Activated naive CD8-positive, alpha-beta T cell treated with anti-CD3 and anti-CD28 coated beads, Interleukin-2, amount 10 ng/mL, durations not matched to agents 7 days and 5 days (primary cell): ENCODE results near the gene PPP4R4. TPM values are rescaled to one million over a fixed set of nuclear protein-coding genes. Genes with fewer than 3 reads are reported as not detected.

Experiments
- ATAC-seq: fragments of 150-1000 bp; cut with Tn5 transposase; one replicate; pipeline ENCODE4 v1.10.0; 2021; ENCODE audit warnings: low read depth, moderate library complexity
- POLR2A ChIA-PET: fragments of 350-600 bp; sonication (Branson Sonifier 250); formaldehyde crosslinking; loops from one replicate; lab custom pipeline; 2021; ENCODE audit warnings: antibody characterized with exemption; lab: Charles Lee
- DNase-seq: peaks from one replicate; pipeline ENCODE4 v3.0.0; 2021
- H3K27ac Mint-ChIP-seq: one replicate; pipeline ENCODE4 v1.8.0; 2022; ENCODE audit warnings: mild to moderate bottlenecking, mixed read lengths
- H3K27me3 Mint-ChIP-seq: one replicate; pipeline ENCODE4 v1.8.0; 2022; ENCODE audit warnings: mild to moderate bottlenecking, moderate library complexity, mixed read lengths
- H3K36me3 Mint-ChIP-seq: one replicate; pipeline ENCODE4 v1.8.0; 2021; ENCODE audit warnings: mild to moderate bottlenecking, mixed read lengths
- H3K4me1 Mint-ChIP-seq: one replicate; pipeline ENCODE4 v1.8.0; 2021; ENCODE audit warnings: mixed read lengths
- H3K4me3 Mint-ChIP-seq: one replicate; pipeline ENCODE4 v1.8.0; 2022; ENCODE audit warnings: mild to moderate bottlenecking, moderate library complexity, mixed read lengths
- H3K9me3 Mint-ChIP-seq: one replicate; pipeline ENCODE4 v1.8.0; 2021; ENCODE audit warnings: mixed read lengths
- total RNA-seq, 2 experiments: library from RNA; stranded (reverse); gene quantifications; one replicate each; pipeline ENCODE4 v1.2.3, GENCODE V29; 2021

PPP4R4 gene
- total RNA-seq, 2 experiments from 2014 or later, result 0.47 to 0.57 TPM

- Mint-ChIP-seq H3K9me3 (peaks cover 2% of the 10 kb centered on the region), H3K27me3 (peaks cover 10% of the 10 kb centered on the region), H3K27ac (no peak overlapping the region), H3K36me3 (no peaks in the 10 kb centered on the region), H3K4me1 (peaks cover 24% of the 10 kb centered on the region), H3K4me3 (no peak overlapping the region)
- POLR2A ChIA-PET, result no interaction called here
- no peak for DNase-seq
- no peak for ATAC-seq
These were observed 16.9 kb upstream of the PPP4R4 start for GRCh38 chr14:94157197-94157596.

- no peaks in the 10 kb centered on the region for H3K36me3 Mint-ChIP-seq
- H3K9me3 Mint-ChIP-seq, result peaks cover 2% of the 10 kb centered on the region
- DNase-seq, result no peak
- peak; percentile 86 for ATAC-seq
- no peak overlapping the region for H3K27ac Mint-ChIP-seq
- peaks cover 26% of the 10 kb centered on the region for H3K4me1 Mint-ChIP-seq
- H3K27me3 Mint-ChIP-seq, result peaks cover 4% of the 10 kb centered on the region
- peak overlapping the region; percentile 47 for H3K4me3 Mint-ChIP-seq
- POLR2A ChIA-PET, result no interaction called here
These were observed 15.8 kb upstream of the PPP4R4 start for GRCh38 chr14:94158239-94158883.

GRCh38 chr14:94161058-94161457 is 13.1 kb upstream of the PPP4R4 start:
- Mint-ChIP-seq H3K27me3 (peaks cover 3% of the 10 kb centered on the region), H3K27ac (peak overlapping the region; percentile 59), H3K9me3 (peaks cover 2% of the 10 kb centered on the region), H3K4me3 (no peak overlapping the region), H3K4me1 (peaks cover 26% of the 10 kb centered on the region), H3K36me3 (no peaks in the 10 kb centered on the region)
- DNase-seq, result no peak
- POLR2A ChIA-PET, result interaction anchor here (0.8 kb wide), 1 partner anchor 8 kb away, joined by 3 read pairs; no protein-coding TSS in a partner anchor
- peak; percentile 23 for ATAC-seq

- H3K27ac Mint-ChIP-seq, result no peak overlapping the region
- DNase-seq, result no peak
- peaks cover 2% of the 10 kb centered on the region for H3K9me3 Mint-ChIP-seq
- no peak for ATAC-seq
- H3K27me3 Mint-ChIP-seq, result peaks cover 3% of the 10 kb centered on the region
- peaks cover 26% of the 10 kb centered on the region for H3K4me1 Mint-ChIP-seq
- no peaks in the 10 kb centered on the region for H3K36me3 Mint-ChIP-seq
- POLR2A ChIA-PET, result interaction anchor here (1.0 kb wide), 1 partner anchor 13 kb away, joined by 3 read pairs; no protein-coding TSS in a partner anchor
- H3K4me3 Mint-ChIP-seq, result no peak overlapping the region
These were observed 12.1 kb upstream of the PPP4R4 start for GRCh38 chr14:94161981-94162380.

GRCh38 chr14:94162466-94162865 is 11.7 kb upstream of the PPP4R4 start:
- no peaks in the 10 kb centered on the region for H3K27me3 Mint-ChIP-seq
- DNase-seq, result no peak
- no peaks in the 10 kb centered on the region for H3K36me3 Mint-ChIP-seq
- H3K4me1 Mint-ChIP-seq, result peaks cover 26% of the 10 kb centered on the region
- no peak for ATAC-seq
- POLR2A ChIA-PET, result interaction anchor here (1.0 kb wide), 1 partner anchor 12 kb away, joined by 3 read pairs; no protein-coding TSS in a partner anchor
- H3K9me3 Mint-ChIP-seq, result peaks cover 2% of the 10 kb centered on the region
- no peak overlapping the region for H3K27ac Mint-ChIP-seq
- H3K4me3 Mint-ChIP-seq, result no peak overlapping the region

- DNase-seq (no peak), ATAC-seq (no peak)
- peaks cover 14% of the 10 kb centered on the region for H3K4me1 Mint-ChIP-seq
- H3K27me3 Mint-ChIP-seq, result no peaks in the 10 kb centered on the region
- peaks cover 2% of the 10 kb centered on the region for H3K9me3 Mint-ChIP-seq
- no peak overlapping the region for H3K4me3 Mint-ChIP-seq
- H3K36me3 Mint-ChIP-seq, result no peaks in the 10 kb centered on the region
- no peak overlapping the region for H3K27ac Mint-ChIP-seq
- POLR2A ChIA-PET, result no interaction called here
These were observed 10.3 kb upstream of the PPP4R4 start for GRCh38 chr14:94163796-94164195.

- DNase-seq (no peak), ATAC-seq (no peak)
- Mint-ChIP-seq H3K36me3 (no peaks in the 10 kb centered on the region), H3K4me1 (peaks cover 12% of the 10 kb centered on the region), H3K27ac (no peak overlapping the region), H3K9me3 (peaks cover 2% of the 10 kb centered on the region), H3K27me3 (peaks cover 5% of the 10 kb centered on the region), H3K4me3 (no peak overlapping the region)
- POLR2A ChIA-PET, result no interaction called here
These were observed 9.3 kb upstream of the PPP4R4 start for GRCh38 chr14:94164685-94165431.

- DNase-seq (no peak), ATAC-seq (no peak)
- Mint-ChIP-seq H3K4me1 (peaks cover 12% of the 10 kb centered on the region), H3K27me3 (peaks cover 5% of the 10 kb centered on the region), H3K4me3 (no peak overlapping the region), H3K36me3 (no peaks in the 10 kb centered on the region), H3K9me3 (no peaks in the 10 kb centered on the region), H3K27ac (no peak overlapping the region)
- POLR2A ChIA-PET, result no interaction called here
These were observed 8.4 kb upstream of the PPP4R4 start for GRCh38 chr14:94165744-94166143.

- POLR2A ChIA-PET, result no interaction called here
- Mint-ChIP-seq H3K27me3 (peaks cover 33% of the 10 kb centered on the region), H3K27ac (no peak overlapping the region), H3K9me3 (no peaks in the 10 kb centered on the region), H3K4me3 (no peak overlapping the region), H3K36me3 (peaks cover 1% of the 10 kb centered on the region), H3K4me1 (peaks cover 8% of the 10 kb centered on the region)
- DNase-seq (no peak), ATAC-seq (no peak)
These were observed 4.0 kb upstream of the PPP4R4 start for GRCh38 chr14:94170136-94170535.

GRCh38 chr14:94171208-94171607 is 2.9 kb upstream of the PPP4R4 start:
- H3K9me3 Mint-ChIP-seq, result no peaks in the 10 kb centered on the region
- DNase-seq (no peak), ATAC-seq (no peak)
- no peak overlapping the region for H3K27ac Mint-ChIP-seq
- H3K4me1 Mint-ChIP-seq, result peaks cover 15% of the 10 kb centered on the region
- H3K36me3 Mint-ChIP-seq, result peaks cover 1% of the 10 kb centered on the region
- no peak overlapping the region for H3K4me3 Mint-ChIP-seq
- POLR2A ChIA-PET, result no interaction called here
- peaks cover 43% of the 10 kb centered on the region for H3K27me3 Mint-ChIP-seq

GRCh38 chr14:94172545-94172944 is 1.6 kb upstream of the PPP4R4 start:
- H3K27ac Mint-ChIP-seq, result no peak overlapping the region
- DNase-seq (no peak), ATAC-seq (no peak)
- H3K4me1 Mint-ChIP-seq, result peaks cover 15% of the 10 kb centered on the region
- peaks cover 54% of the 10 kb centered on the region for H3K27me3 Mint-ChIP-seq
- H3K9me3 Mint-ChIP-seq, result no peaks in the 10 kb centered on the region
- H3K36me3 Mint-ChIP-seq, result peaks cover 1% of the 10 kb centered on the region
- POLR2A ChIA-PET, result no interaction called here
- no peak overlapping the region for H3K4me3 Mint-ChIP-seq

- H3K4me3 Mint-ChIP-seq, result peak overlapping the region; percentile 79
- ATAC-seq (no peak), DNase-seq (peak; percentile 36)
- H3K27ac Mint-ChIP-seq, result no peak overlapping the region
- no peaks in the 10 kb centered on the region for H3K9me3 Mint-ChIP-seq
- H3K4me1 Mint-ChIP-seq, result peaks cover 15% of the 10 kb centered on the region
- peaks cover 55% of the 10 kb centered on the region for H3K27me3 Mint-ChIP-seq
- POLR2A ChIA-PET, result interaction anchor here (0.6 kb wide), 1 partner anchor 36 kb away, joined by 3 read pairs; no protein-coding TSS in a partner anchor
- peaks cover 1% of the 10 kb centered on the region for H3K36me3 Mint-ChIP-seq
These were observed 644 bp upstream of the PPP4R4 start for GRCh38 chr14:94173471-94173884.

GRCh38 chr14:94174604-94175010 is 485 bp downstream of the PPP4R4 start:
- Mint-ChIP-seq H3K4me1 (peaks cover 15% of the 10 kb centered on the region), H3K4me3 (peak overlapping the region; percentile 77), H3K27me3 (peaks cover 58% of the 10 kb centered on the region), H3K9me3 (no peaks in the 10 kb centered on the region), H3K36me3 (peaks cover 1% of the 10 kb centered on the region), H3K27ac (no peak overlapping the region)
- no peak for DNase-seq
- POLR2A ChIA-PET, result interaction anchor here (0.7 kb wide), 1 partner anchor 13 kb away, joined by 3 read pairs; no protein-coding TSS in a partner anchor
- ATAC-seq, result no peak
